H1 (cell line): ENCODE results near the gene TUBA3D. TPM values are rescaled to one million over a fixed set of nuclear protein-coding genes. Genes with fewer than 3 reads are reported as not detected.
A peak's percentile ranks its signal among the peaks of the same experiment; 100 is the strongest.

ENCODE experiments used
- BACH1 ChIP-seq: IDR thresholded peaks from 2 replicates; pipeline ENCODE4 v1.6.1; 2012; ENCODE audit warnings: low read length, improper control_type of control experiment
- BCL11A ChIP-seq, 2 experiments: IDR thresholded peaks; one replicate each; pipeline ENCODE4 v1.6.1; 2011; ENCODE audit warnings: low read depth in 2 of 2, low read length in 2 of 2, mild to moderate bottlenecking in 2 of 2
- CBX5 ChIP-seq: fragments of 300-800, 300-1000 bp; sonication (generic); IDR thresholded peaks from 2 replicates; pipeline ENCODE4 v1.7.1; 2016; ENCODE audit warnings: antibody characterized with exemption, low read length, low read depth
- CREB1 ChIP-seq: IDR thresholded peaks from 2 replicates; pipeline ENCODE4 v1.6.1; 2012; ENCODE audit warnings: inconsistent platforms
- CTBP2 ChIP-seq: IDR thresholded peaks from 2 replicates; pipeline ENCODE4 v1.7.0; 2011; ENCODE audit warnings: borderline replicate concordance, mild to moderate bottlenecking, moderate library complexity, mixed read lengths, low read length; ENCODE audit not compliant: insufficient read depth, insufficient read length
- E2F6 ChIP-seq: IDR thresholded peaks from 2 replicates; pipeline ENCODE4 v1.6.1; 2012; ENCODE audit warnings: inconsistent platforms
- EGR1 ChIP-seq: IDR thresholded peaks from 2 replicates; pipeline ENCODE4 v1.6.1; 2011; ENCODE audit warnings: low read depth, low read length, borderline replicate concordance
- EP300 ChIP-seq, 2 experiments: IDR thresholded peaks; 1 replicate in 1 of 2; 2 replicates in 1 of 2; pipeline ENCODE4 v1.6.1; 2011 to 2012; ENCODE audit warnings: low read depth in 2 of 2, low read length in 2 of 2, mild to moderate bottlenecking in 2 of 2, borderline replicate concordance in 1 of 2, inconsistent platforms in 1 of 2, moderate library complexity in 1 of 2
- HDAC2 ChIP-seq, 2 experiments: fragments of 300-600 bp in 1 of 2; sonication (generic) in 1 of 2; IDR thresholded peaks; 2 replicates each; pipeline ENCODE4 v1.6.1; 2011 to 2012; ENCODE audit warnings: low read depth in 2 of 2, low read length in 2 of 2, mild to moderate bottlenecking in 2 of 2, moderate library complexity in 2 of 2, borderline replicate concordance in 1 of 2, inconsistent platforms in 1 of 2
- KDM1A ChIP-seq: fragments of 200-600, 300-600 bp; sonication (generic); IDR thresholded peaks from 2 replicates; pipeline ENCODE4 v1.7.1; 2016; ENCODE audit warnings: mild to moderate bottlenecking, low read length, borderline replicate concordance
- KDM4A ChIP-seq: IDR thresholded peaks from one replicate; pipeline ENCODE4 v1.7.1; 2012; ENCODE audit warnings: low read depth, mild to moderate bottlenecking, moderate library complexity, low read length, inconsistent platforms; ENCODE audit not compliant: severe bottlenecking
- NRF1 ChIP-seq: IDR thresholded peaks from 2 replicates; pipeline ENCODE4 v1.6.1; 2011; ENCODE audit warnings: mild to moderate bottlenecking, low read depth, low read length, improper control_type of control experiment
- POLR2AphosphoS5 ChIP-seq: IDR thresholded peaks from 2 replicates; pipeline ENCODE4 v1.6.1; 2011; ENCODE audit warnings: low read depth, low read length
- POU5F1 ChIP-seq: IDR thresholded peaks from 2 replicates; pipeline ENCODE4 v1.6.1; 2011; ENCODE audit warnings: low read depth, mild to moderate bottlenecking, low read length, moderate library complexity
- RAD21 ChIP-seq, 2 experiments: IDR thresholded peaks in 1 of 2; conservative IDR thresholded peaks in 1 of 2; 2 replicates each; pipeline ENCODE4 v1.6.1; 2011; ENCODE audit warnings: low read depth in 2 of 2, low read length in 2 of 2, improper control_type of control experiment in 1 of 2, inconsistent platforms in 1 of 2, mild to moderate bottlenecking in 1 of 2, moderate library complexity in 1 of 2
- RBBP5 ChIP-seq: IDR thresholded peaks from 2 replicates; pipeline ENCODE4 v1.7.1; 2012; ENCODE audit warnings: low read depth, mild to moderate bottlenecking, inconsistent platforms, low read length, moderate library complexity, borderline replicate concordance
- RNF2 ChIP-seq: fragments of 200-900, 300-1000 bp; sonication (generic); IDR thresholded peaks from 2 replicates; pipeline ENCODE4 v1.7.1; 2016; ENCODE audit warnings: borderline replicate concordance, low read depth, mild to moderate bottlenecking, antibody characterized with exemption, low read length; ENCODE audit not compliant: poor library complexity, severe bottlenecking; ENCODE audit errors: missing control alignments
- SIRT6 ChIP-seq: IDR thresholded peaks from one replicate; pipeline ENCODE4 v1.7.1; 2012; ENCODE audit warnings: low read length, inconsistent platforms
- SP4 ChIP-seq: IDR thresholded peaks from 2 replicates; pipeline ENCODE4 v1.6.1; 2012; ENCODE audit warnings: low read length, inconsistent platforms
- TAF1 ChIP-seq: IDR thresholded peaks from 2 replicates; pipeline ENCODE4 v1.6.1; 2011; ENCODE audit warnings: mild to moderate bottlenecking, low read depth, low read length
- USF2 ChIP-seq: IDR thresholded peaks from 2 replicates; pipeline ENCODE4 v1.6.1; 2011; ENCODE audit warnings: low read length, improper control_type of control experiment
- YY1 ChIP-seq: IDR thresholded peaks from 2 replicates; pipeline ENCODE4 v1.6.1; 2011; ENCODE audit warnings: low read depth, mild to moderate bottlenecking, low read length
- polyA plus RNA-seq, 7 experiments: library from polyadenylated mRNA; depleted of rRNA in 3 of 7; stranded (reverse) in 5 of 7; unstranded in 2 of 7; fragments of >200 nt in 5 of 7; fragments of 200-250 nt in 2 of 7; gene quantifications; 1 replicate in 5 of 7; 2 replicates in 1 of 7; 4 replicates in 1 of 7; pipeline versions ENCODE4 v1.2.1 to v1.2.3, GENCODE V29; 2011 to 2013; ENCODE audit warnings: missing spikeins in 2 of 7, mixed read lengths in 2 of 7
- total RNA-seq: library from RNA; stranded (reverse); fragmentation: NEBNext Ultra II Directional; extraction: Animal tissue kit (Norgen Biotek cat#: 25700); gene quantifications from 2 replicates; pipeline ENCODE4 v1.2.1, GENCODE V29; 2021

TUBA3D gene
- total and polyA plus RNA-seq, 2 of the 8 experiments (the other 6 are each of a cell fraction or from before 2014, with no cell fraction given): 0.15 TPM; not detected in 1

GRCh38 chr2:131492418-131493198 is 16.7 kb downstream of the TUBA3D start (continued):
- TF ChIP-seq SIRT6 (no peak), CREB1 (peak; percentile 96), POU5F1 (no peak), CBX5 (no peak), RBBP5 (peak; percentile 87; the same call in 1 of the 2 replicates), USF2 (no peak), KDM1A (no peak), HDAC2 (IDR thresholded peaks at IDR 0.05; ENCODE audit: borderline replicate concordance in 1 of 2, low read depth in 2 of 2, low read length in 2 of 2) (peak in 1 of 2 experiments; percentile 71; a peak in 1 of 4 replicates), E2F6 (peak; percentile 85), BCL11A (IDR thresholded peaks at IDR 0.05; ENCODE audit: low read depth in 2 of 2, low read length in 2 of 2) (no peak), EP300 (IDR thresholded peaks at IDR 0.05; ENCODE audit: borderline replicate concordance in 1 of 2, low read depth in 2 of 2, low read length in 2 of 2) (no peak), YY1 (peak; percentile 93), POLR2AphosphoS5 (peak; percentile 71), CTBP2 (no peak), EGR1 (no peak), RNF2 (no peak), RAD21 (IDR thresholded peaks at IDR 0.05 in 1 of 2, conservative IDR thresholded peaks at IDR 0.05 in 1 of 2; ENCODE audit: low read depth in 2 of 2, low read length in 2 of 2) (peak; percentile 15 to 54; a peak in 3 of 4 replicates), TAF1 (peak; percentile 89), NRF1 (no peak), BACH1 (no peak), SP4 (no peak), KDM4A (peak; percentile 88)
